Prostate gland (tissue), 2 donors: Measurements from ENCODE around the gene ALKBH5. TPM values are rescaled to one million over a fixed set of nuclear protein-coding genes. Genes with fewer than 3 reads are reported as not detected.

Experiments
- DNase-seq: peaks from one replicate; pipeline ENCODE4 v3.0.0-alpha.2; 2019; ENCODE audit warnings: low spot score
- H3K27ac ChIP-seq, 2 donors: fragments of 200-600 bp; sonication (generic); 2 replicates each; pipeline ENCODE4 v1.5.1; 2017 to 2019
- H3K27me3 ChIP-seq: fragments of 200-600 bp; sonication (generic); replicated peaks from 2 replicates; pipeline ENCODE4 v1.5.1; 2019; ENCODE audit not compliant: insufficient read depth
- H3K36me3 ChIP-seq, 2 donors: fragments of 200-600 bp; sonication (generic); 1 replicate in 1 of 2; 2 replicates in 1 of 2; pipeline versions ENCODE4 v1.5.1 to v1.8.1; 2017 to 2019
- H3K4me1 ChIP-seq: fragments of 200-600 bp; sonication (generic); replicated peaks from 2 replicates; pipeline ENCODE4 v1.5.1; 2019
- H3K4me3 ChIP-seq, 2 donors: fragments of 200-600 bp; sonication (generic); 2 replicates each; pipeline ENCODE4 v1.5.1; 2017 to 2019
- H3K9me3 ChIP-seq: fragments of 200-600 bp; sonication (generic); 2 replicates; pipeline ENCODE4 v1.5.1; 2017
- CTCF ChIP-seq, 4 experiments: fragments of 200-600 bp in 2 of 4; fragments of 450-650 bp in 2 of 4; sonication (generic) in 2 of 4; IDR thresholded peaks; 1 replicate in 3 of 4; 2 replicates in 1 of 4; pipeline ENCODE4 v1.5.1; 2016 to 2019; ENCODE audit warnings: antibody characterized with exemption in 4 of 4, mild to moderate bottlenecking in 2 of 4, moderate library complexity in 2 of 4
- POLR2A ChIP-seq: fragments of 450-650 bp; IDR thresholded peaks from one replicate; pipeline ENCODE4 v1.6.1; 2016; ENCODE audit warnings: antibody characterized with exemption, mild to moderate bottlenecking
- POLR2AphosphoS5 ChIP-seq: sonication (generic); formaldehyde crosslinking; IDR thresholded peaks from one replicate; pipeline ENCODE4 v1.6.1; 2017; ENCODE audit warnings: antibody characterized with exemption
- WGBS: methylation state at CpG from one replicate; pipeline ENCODE4 v1.1.5; 2018; 5-methylcytosine and 5-hydroxymethylcytosine counted together
- intact Hi-C: fragments of 100-400 bp; cut with DNase I; formaldehyde crosslinking; loops from one replicate; pipeline ENCODE4 v1.14.2; 2022
- total RNA-seq, 2 donors: library from RNA; depleted of rRNA; stranded (reverse); fragments of >200 nt; gene quantifications; one replicate each; pipeline ENCODE4 v1.1.0, GENCODE V29; 2016

The ALKBH5 gene
- total RNA-seq, 2 donors from 2014 or later = 132 to 230 TPM

DNA sequence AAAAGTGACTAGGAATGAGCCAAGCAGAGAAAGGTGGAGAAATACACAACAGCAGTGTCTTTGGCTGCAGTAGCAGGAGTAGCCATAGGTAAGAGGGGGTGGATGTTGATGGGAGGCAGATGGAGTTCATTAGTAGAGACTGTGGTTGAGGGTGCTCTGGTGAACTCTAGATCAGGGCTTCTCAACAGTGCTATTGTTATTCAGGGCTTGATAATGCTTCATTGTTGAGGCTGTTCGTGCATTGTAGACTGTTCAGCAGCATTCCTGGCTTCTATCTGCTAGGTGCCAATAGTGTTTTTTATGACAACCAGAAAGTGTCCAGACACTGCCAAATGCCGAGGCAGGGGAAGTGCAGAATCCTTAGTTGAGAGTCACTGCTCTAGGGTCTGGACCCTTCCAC is 3.6 kb downstream of the ALKBH5 start:
- no peaks in the 10 kb centered on the region for H3K9me3 ChIP-seq
- intact Hi-C loops = no loop called here
- H3K27me3 ChIP-seq = no peaks in the 10 kb centered on the region
- no peaks in the 10 kb centered on the region for H3K36me3 ChIP-seq
- H3K4me1 ChIP-seq = peaks cover 39% of the 10 kb centered on the region
- H3K4me3 ChIP-seq = peak overlapping the region; percentile 96 to 99
- WGBS = 11% methylated on average over 2 of the region's 2 CpGs
- H3K27ac ChIP-seq = peak overlapping the region in 1 of 2 donors; percentile 96
- DNase-seq = no peak
- TF ChIP-seq CTCF (IDR thresholded peaks at IDR 0.05) (no peak), POLR2AphosphoS5 (no peak), POLR2A (no peak)

- peak overlapping the region; percentile 16 to 96 for H3K27ac ChIP-seq
- H3K27me3 ChIP-seq = no peaks in the 10 kb centered on the region
- intact Hi-C loops = no loop called here
- H3K4me3 ChIP-seq = peak overlapping the region; percentile 96 to 99
- H3K36me3 ChIP-seq = no peaks in the 10 kb centered on the region
- no peaks in the 10 kb centered on the region for H3K9me3 ChIP-seq
- WGBS = 22% methylated on average over 9 of the region's 9 CpGs
- peaks cover 35% of the 10 kb centered on the region for H3K4me1 ChIP-seq
- TF ChIP-seq CTCF (IDR thresholded peaks at IDR 0.05) (no peak), POLR2AphosphoS5 (no peak), POLR2A (no peak)
- no peak for DNase-seq
Measured at GRCh38 chr17:18187821-18188761, 4.5 kb downstream of the ALKBH5 start.

GRCh38 chr17:18190628-18191235 is 7.1 kb downstream of the ALKBH5 start:
- Histone ChIP-seq H3K36me3 (no peaks in the 10 kb centered on the region), H3K9me3 (no peaks in the 10 kb centered on the region), H3K4me1 (peaks cover 35% of the 10 kb centered on the region), H3K4me3 (no peak overlapping the region), H3K27me3 (no peaks in the 10 kb centered on the region), H3K27ac (peak overlapping the region in 1 of 2 donors; percentile 12)
- WGBS = 34% methylated on average over 3 of the region's 3 CpGs
- no peak for DNase-seq
- TF ChIP-seq CTCF (IDR thresholded peaks at IDR 0.05) (no peak), POLR2A (no peak), POLR2AphosphoS5 (no peak)
- intact Hi-C loops = no loop called here

- Histone ChIP-seq H3K4me1 (peaks cover 33% of the 10 kb centered on the region), H3K9me3 (no peaks in the 10 kb centered on the region), H3K36me3 (no peaks in the 10 kb centered on the region), H3K4me3 (no peak overlapping the region), H3K27ac (peak overlapping the region in 1 of 2 donors; percentile 12), H3K27me3 (no peaks in the 10 kb centered on the region)
- WGBS = 42% methylated on average over 3 of the region's 3 CpGs
- no peak for DNase-seq
- TF ChIP-seq POLR2A = no peak
- no peak for TF ChIP-seq POLR2AphosphoS5
- TF ChIP-seq CTCF (IDR thresholded peaks at IDR 0.05) = no peak
- intact Hi-C loops = no loop called here
Measured at GRCh38 chr17:18191236-18191667, 7.6 kb downstream of the ALKBH5 start.
